ENCODE data around the gene SLC4A11. TPM values are rescaled to one million over a fixed set of nuclear protein-coding genes. Genes with fewer than 3 reads are reported as not detected.
A peak's percentile ranks its signal among the peaks of the same experiment; 100 is the strongest.

The SLC4A11 gene
- total RNA-seq, result under 1 TPM in 1 of 2 donors, not detected in 1; 0.52 TPM

DNA sequence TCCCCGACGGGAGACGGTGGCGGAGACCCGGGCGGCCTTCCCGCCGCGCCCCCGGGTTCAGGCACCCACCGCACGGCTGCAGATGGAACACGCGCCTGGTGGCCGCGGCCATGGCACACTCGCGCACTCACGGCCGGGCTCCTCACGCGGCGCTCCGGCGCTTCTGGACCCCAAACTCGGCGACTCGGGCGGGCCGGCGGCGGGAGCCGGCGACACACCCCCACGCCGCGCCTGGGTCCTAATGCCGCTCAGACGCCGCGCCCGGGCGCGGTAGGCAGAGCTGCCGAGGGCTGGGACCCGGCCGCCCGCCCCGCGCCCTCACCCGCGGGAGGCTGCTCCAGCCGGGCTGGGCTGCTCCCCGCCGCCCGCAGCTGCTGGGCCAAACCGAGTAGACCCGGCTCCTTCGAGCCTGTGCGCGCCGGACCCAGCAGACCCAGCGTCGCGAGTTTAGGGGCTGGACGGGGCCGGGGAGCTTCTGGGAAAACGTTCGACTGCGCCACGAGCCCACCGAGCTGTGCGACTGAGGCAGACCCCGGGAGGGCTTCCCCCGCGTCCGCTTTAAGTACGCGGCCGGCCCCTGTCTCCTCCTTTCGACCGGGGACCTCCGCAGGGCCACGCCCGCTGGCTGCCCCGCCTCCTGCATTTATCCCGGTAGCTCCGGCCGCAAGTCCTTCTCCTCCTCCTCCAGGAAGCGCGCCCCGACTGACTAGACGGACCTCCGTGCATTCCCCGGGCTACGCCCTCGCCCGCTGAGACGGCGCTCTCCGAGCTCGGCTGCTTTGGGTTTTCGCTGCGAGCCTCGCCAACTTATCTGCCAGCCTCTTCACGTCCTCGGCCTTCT, at the start of gene SLC4A11:
Gene SLC4A11, minus strand, starts transcription at position 165 of the 841 bp plus-strand sequence. Its CDS starts 53 bp downstream, at position 112.
- DNase-seq, result peak; percentile 55 to 68 (median 62)
- TF ChIP-seq CTCF (IDR thresholded peaks at IDR 0.05) (no peak), POLR2A (IDR thresholded peaks at IDR 0.05) (no peak)
- Histone ChIP-seq H3K36me3 (replicated peaks in 1 of 2; ENCODE audit: insufficient read depth in 1 of 2, low read depth in 2 of 2) (no peaks in the 10 kb centered on the region), H3K27ac (no peak within 1 kb of the TSS), H3K4me3 (peak within 1 kb of the TSS; percentile 28 to 68), H3K27me3 (peaks cover 0 to 10% of the 10 kb centered on the region in 2 donors), H3K4me1 (peaks cover 27% of the 10 kb centered on the region), H3K9me3 (no peaks in the 10 kb centered on the region)
- intact Hi-C loops (cut with DNase I), result no loop called here
- 0 to 2% methylated on average over 25 to 89 of the region's 107 CpGs for WGBS, 2 donors
- ATAC-seq, result peak; percentile 69

GRCh38 chr20:3283222-3283820, 44.3 kb upstream of the SLC4A11 start:
- H3K27ac ChIP-seq, result peak overlapping the region in 2 of 4 donors; percentile 22 to 27
- no peak overlapping the region for H3K4me3 ChIP-seq
- TF ChIP-seq CTCF (IDR thresholded peaks at IDR 0.05), result no peak
- no peak for TF ChIP-seq POLR2A (IDR thresholded peaks at IDR 0.05)
- intact Hi-C loops (cut with DNase I), result no loop called here
- no peaks in the 10 kb centered on the region for H3K9me3 ChIP-seq
- H3K4me1 ChIP-seq, result peaks cover 5% of the 10 kb centered on the region
- DNase-seq (no peak), ATAC-seq (no peak)
- no peaks in the 10 kb centered on the region for H3K36me3 ChIP-seq (replicated peaks in 1 of 2; ENCODE audit: insufficient read depth in 1 of 2, low read depth in 2 of 2)
- no peaks in the 10 kb centered on the region for H3K27me3 ChIP-seq
- WGBS, 2 donors, result 95 to 99% methylated on average over 6 to 7 of the region's 7 CpGs

GRCh38 chr20:3282271-3283221, 43.6 kb upstream of the SLC4A11 start:
- intact Hi-C loops (cut with DNase I), result no loop called here
- peaks cover 5% of the 10 kb centered on the region for H3K4me1 ChIP-seq
- H3K36me3 ChIP-seq (replicated peaks in 1 of 2; ENCODE audit: insufficient read depth in 1 of 2, low read depth in 2 of 2), result peaks cover 0 to 2% of the 10 kb centered on the region in 2 donors
- H3K9me3 ChIP-seq, result no peaks in the 10 kb centered on the region
- DNase-seq (peak in 2 of 4 donors; percentile 14 to 27), ATAC-seq (peak; percentile 81)
- TF ChIP-seq POLR2A (IDR thresholded peaks at IDR 0.05) (no peak), CTCF (IDR thresholded peaks at IDR 0.05) (no peak)
- WGBS, 2 donors, result 84% methylated on average over 6 of the region's 6 CpGs
- H3K4me3 ChIP-seq, result no peak overlapping the region
- H3K27me3 ChIP-seq, result no peaks in the 10 kb centered on the region
- peak overlapping the region in 2 of 4 donors; percentile 22 to 27 for H3K27ac ChIP-seq

GRCh38 chr20:3281437-3281836, 42.4 kb upstream of the SLC4A11 start:
- H3K4me3 ChIP-seq, result no peak overlapping the region
- TF ChIP-seq CTCF (IDR thresholded peaks at IDR 0.05) (no peak), POLR2A (IDR thresholded peaks at IDR 0.05) (no peak)
- peaks cover 5% of the 10 kb centered on the region for H3K4me1 ChIP-seq
- H3K36me3 ChIP-seq (replicated peaks in 1 of 2; ENCODE audit: insufficient read depth in 1 of 2, low read depth in 2 of 2), result peaks cover 0 to 2% of the 10 kb centered on the region in 2 donors
- H3K27me3 ChIP-seq, result no peaks in the 10 kb centered on the region
- intact Hi-C loops (cut with DNase I), result no loop called here
- H3K9me3 ChIP-seq, result no peaks in the 10 kb centered on the region
- no peak overlapping the region for H3K27ac ChIP-seq
- DNase-seq (no peak), ATAC-seq (no peak)
